HFF-Myc (cell line): ENCODE results near the gene HECTD3.
"Not testable (repeated sequence)": the region's sequence is repeated elsewhere in the genome, so short reads cannot be mapped to it uniquely, and the experiment has no call there.

Experiments
- DNase-seq: peaks from one replicate; pipeline ENCODE4 v3.0.0-alpha.2; 2011; ENCODE audit warnings: low read depth; ENCODE audit errors: extremely low read depth
- H3K4me3 ChIP-seq: replicated peaks from 2 replicates; pipeline ENCODE4 v1.5.1; 2011; ENCODE audit warnings: low read depth, mild to moderate bottlenecking, control low read depth, low read length
- CTCF ChIP-seq: IDR thresholded peaks from 2 replicates; pipeline ENCODE4 v1.5.1; 2012; ENCODE audit warnings: mild to moderate bottlenecking, low read depth, low read length, control low read depth; ENCODE audit errors: missing control alignments

The HECTD3 gene

GRCh38 chr1:45003741-45004140 is 7.4 kb downstream of the HECTD3 start:
- no peak overlapping the region for H3K4me3 ChIP-seq
- DNase-seq: no peak
- TF ChIP-seq CTCF: no peak

GRCh38 chr1:45002650-45003645 is 8.2 kb downstream of the HECTD3 start:
- no peak overlapping the region for H3K4me3 ChIP-seq
- TF ChIP-seq CTCF: no peak
- no peak for DNase-seq

- H3K4me3 ChIP-seq, DNase-seq: not testable (repeated sequence)
Observed at GRCh38 chr1:45001576-45001975, 9.5 kb downstream of the HECTD3 start.

- H3K4me3 ChIP-seq: no peak overlapping the region
- no peak for DNase-seq
- no peak for TF ChIP-seq CTCF
Observed at GRCh38 chr1:45001011-45001481, 10.1 kb downstream of the HECTD3 start.

- no peak for TF ChIP-seq CTCF
- DNase-seq: no peak
- H3K4me3 ChIP-seq: no peak overlapping the region
Observed at GRCh38 chr1:44999232-44999631, 11.9 kb downstream of the HECTD3 start.

- H3K4me3 ChIP-seq: no peak overlapping the region
- no peak for DNase-seq
- TF ChIP-seq CTCF: no peak
Observed at GRCh38 chr1:44995467-44996238, 15.5 kb downstream of the HECTD3 start.
